Fibroblast of lung (primary cell): ENCODE results near the gene CFAP410. TPM values are rescaled to one million over a fixed set of nuclear protein-coding genes. Genes with fewer than 3 reads are reported as not detected.

Source experiments
- DNase-seq, 2 donors: peaks; one replicate each; pipeline versions ENCODE4 v3.0.0 to v3.0.0-alpha.2; 2010; ENCODE audit warnings: low read depth in 2 of 2
- H2AFZ ChIP-seq: 2 replicates; pipeline ENCODE4 v1.5.1; 2012; ENCODE audit warnings: low read length, control low read depth, inconsistent platforms
- H3K27ac ChIP-seq: 2 replicates; pipeline ENCODE4 v1.5.1; 2011; ENCODE audit warnings: low read length, control low read depth; ENCODE audit not compliant: insufficient read depth
- H3K27me3 ChIP-seq: 2 replicates; pipeline ENCODE4 v1.5.1; 2011; ENCODE audit warnings: mild to moderate bottlenecking, low read length; ENCODE audit not compliant: control insufficient read depth, insufficient read depth
- H3K36me3 ChIP-seq: 2 replicates; pipeline ENCODE4 v1.5.1; 2011; ENCODE audit warnings: low read length; ENCODE audit not compliant: control insufficient read depth, insufficient read depth
- H3K4me1 ChIP-seq: 2 replicates; pipeline ENCODE4 v1.5.1; 2011; ENCODE audit warnings: low read length; ENCODE audit not compliant: control insufficient read depth, insufficient read depth; ENCODE audit errors: extremely low read depth
- H3K4me2 ChIP-seq: 2 replicates; pipeline ENCODE4 v1.5.1; 2011; ENCODE audit warnings: low read length, control low read depth; ENCODE audit not compliant: insufficient read depth; ENCODE audit errors: extremely low read depth
- H3K4me3 ChIP-seq, 4 experiments: fragments of 200-600 bp in 1 of 4; sonication (generic) in 1 of 4; replicated peaks in 1 of 4; 2 replicates each; pipeline ENCODE4 v1.5.1; 2011 to 2016; ENCODE audit warnings: low read length in 4 of 4, low read depth in 3 of 4, mild to moderate bottlenecking in 3 of 4, control low read depth in 2 of 4, inconsistent platforms in 1 of 4, mixed read lengths in 1 of 4; ENCODE audit not compliant: insufficient read depth in 1 of 4; ENCODE audit errors: control extremely low read depth in 1 of 4
- H3K79me2 ChIP-seq: 2 replicates; pipeline ENCODE4 v1.5.1; 2012; ENCODE audit warnings: mild to moderate bottlenecking, low read length, inconsistent platforms; ENCODE audit not compliant: control insufficient read depth, insufficient read depth
- H3K9ac ChIP-seq: 2 replicates; pipeline ENCODE4 v1.5.1; 2011; ENCODE audit warnings: mild to moderate bottlenecking, low read length, control low read depth; ENCODE audit not compliant: insufficient read depth
- H3K9me3 ChIP-seq: 2 replicates; pipeline ENCODE4 v1.5.1; 2012; ENCODE audit warnings: low read depth, low read length; ENCODE audit not compliant: control insufficient read depth, insufficient read depth
- H4K20me1 ChIP-seq: 2 replicates; pipeline ENCODE4 v1.5.1; 2011; ENCODE audit warnings: low read length; ENCODE audit not compliant: control insufficient read depth, insufficient read depth; ENCODE audit errors: extremely low read depth
- CTCF ChIP-seq, 2 donors: IDR thresholded peaks in 1 of 2; conservative IDR thresholded peaks in 1 of 2; 1 replicate in 1 of 2; 2 replicates in 1 of 2; pipeline ENCODE4 v1.5.1; 2011 to 2012; ENCODE audit warnings: low read length in 2 of 2, control low read depth in 1 of 2, inconsistent platforms in 1 of 2, low read depth in 1 of 2, mild to moderate bottlenecking in 1 of 2
- EZH2 ChIP-seq: IDR thresholded peaks from 2 replicates; pipeline ENCODE4 v1.5.1; 2012; ENCODE audit warnings: low read length, control low read depth, mild to moderate bottlenecking; ENCODE audit errors: missing control alignments
- polyA plus RNA-seq, 2 donors: library from polyadenylated mRNA; depleted of rRNA in 1 of 2; stranded (reverse) in 1 of 2; unstranded in 1 of 2; fragments of >200 nt; gene quantifications; 2 replicates each; pipeline ENCODE4 v1.2.1, GENCODE V29; 2011 to 2012; ENCODE audit warnings: missing spikeins in 1 of 2
- total RNA-seq: library from RNA; depleted of rRNA; stranded (reverse); fragments of >200 nt; gene quantifications from 2 replicates; pipeline ENCODE4 v1.2.1, GENCODE V29; 2014

The CFAP410 gene
- total and polyA plus RNA-seq, 2 donors (not counting 1 experiment from before 2014, with no cell fraction given): 4.9 to 7.1 TPM

- no peak for TF ChIP-seq EZH2
- TF ChIP-seq CTCF (conservative IDR thresholded peaks at IDR 0.05 in 1 of 2, IDR thresholded peaks at IDR 0.05 in 1 of 2; ENCODE audit: low read depth in 1 of 2, low read length in 2 of 2): no peak
- no peaks in the 10 kb centered on the region for H3K9me3 ChIP-seq
- peak overlapping the region; percentile 73 for H3K9ac ChIP-seq
- H3K4me2 ChIP-seq: peak overlapping the region; percentile 92
- peaks cover 5% of the 10 kb centered on the region for H3K4me1 ChIP-seq
- H3K79me2 ChIP-seq: peaks cover 27% of the 10 kb centered on the region
- no peak for DNase-seq
- H4K20me1 ChIP-seq: no peaks in the 10 kb centered on the region
- no peaks in the 10 kb centered on the region for H3K36me3 ChIP-seq
- H3K27ac ChIP-seq: peak overlapping the region; percentile 73
- no peak overlapping the region for H2AFZ ChIP-seq
- no peaks in the 10 kb centered on the region for H3K27me3 ChIP-seq
- peak overlapping the region; percentile 57 to 75 (median 62) for H3K4me3 ChIP-seq
These were observed 38.0 kb downstream of the CFAP410 start for GRCh38 chr21:44301141-44301540.

GRCh38 chr21:44300262-44300959 lies 38.8 kb downstream of the CFAP410 start:
- Histone ChIP-seq H3K9me3 (no peaks in the 10 kb centered on the region), H3K4me3 (peak overlapping the region; percentile 57 to 75 (median 62)), H4K20me1 (no peaks in the 10 kb centered on the region), H3K27me3 (no peaks in the 10 kb centered on the region), H3K9ac (peak overlapping the region; percentile 73), H3K27ac (peak overlapping the region; percentile 73), H3K79me2 (peaks cover 26% of the 10 kb centered on the region), H2AFZ (no peak overlapping the region), H3K4me2 (peak overlapping the region; percentile 92), H3K4me1 (peaks cover 5% of the 10 kb centered on the region), H3K36me3 (no peaks in the 10 kb centered on the region)
- TF ChIP-seq CTCF (conservative IDR thresholded peaks at IDR 0.05 in 1 of 2, IDR thresholded peaks at IDR 0.05 in 1 of 2; ENCODE audit: low read depth in 1 of 2, low read length in 2 of 2): no peak
- TF ChIP-seq EZH2: no peak
- peak; percentile 24 to 45 for DNase-seq

- peak within 1 kb of the TSS; percentile 57 to 75 (median 62) for H3K4me3 ChIP-seq
- peak within 1 kb of the TSS; percentile 73 for H3K27ac ChIP-seq
- H3K36me3 ChIP-seq: no peaks in the 10 kb centered on the region
- H3K79me2 ChIP-seq: peaks cover 21% of the 10 kb centered on the region
- peak within 1 kb of the TSS; percentile 92 for H3K4me2 ChIP-seq
- H4K20me1 ChIP-seq: no peaks in the 10 kb centered on the region
- peak within 1 kb of the TSS; percentile 53 for H2AFZ ChIP-seq
- H3K4me1 ChIP-seq: peaks cover 5% of the 10 kb centered on the region
- no peak for TF ChIP-seq EZH2
- TF ChIP-seq CTCF (conservative IDR thresholded peaks at IDR 0.05 in 1 of 2, IDR thresholded peaks at IDR 0.05 in 1 of 2; ENCODE audit: low read depth in 1 of 2, low read length in 2 of 2): no peak
- H3K27me3 ChIP-seq: no peaks in the 10 kb centered on the region
- peak within 1 kb of the TSS; percentile 73 for H3K9ac ChIP-seq
- H3K9me3 ChIP-seq: no peaks in the 10 kb centered on the region
- peak; percentile 36 to 54 for DNase-seq
These were observed 39.5 kb downstream of the CFAP410 start, which contains the start of gene PFKL for GRCh38 chr21:44299458-44300261. Gene PFKL (plus strand): TSS chr21:44300053. CDS start chr21:44300106, 53 bp downstream.
